UCSD-AML1 (cell line): Measurements from ENCODE around the gene MAN1A2.
"Not testable (repeated sequence)": the region's sequence is repeated elsewhere in the genome, so short reads cannot be mapped to it uniquely, and the experiment has no call there.

Experiments
- DNase-seq: peaks from one replicate; lab custom pipeline; 2025; ENCODE audit not compliant: unreplicated experiment; lab: John Stamatoyannopoulos, UW

MAN1A2 gene

GRCh38 chr1:117396636-117397035 is 29.4 kb downstream of the MAN1A2 start:
- DNase-seq: no peak

DNA sequence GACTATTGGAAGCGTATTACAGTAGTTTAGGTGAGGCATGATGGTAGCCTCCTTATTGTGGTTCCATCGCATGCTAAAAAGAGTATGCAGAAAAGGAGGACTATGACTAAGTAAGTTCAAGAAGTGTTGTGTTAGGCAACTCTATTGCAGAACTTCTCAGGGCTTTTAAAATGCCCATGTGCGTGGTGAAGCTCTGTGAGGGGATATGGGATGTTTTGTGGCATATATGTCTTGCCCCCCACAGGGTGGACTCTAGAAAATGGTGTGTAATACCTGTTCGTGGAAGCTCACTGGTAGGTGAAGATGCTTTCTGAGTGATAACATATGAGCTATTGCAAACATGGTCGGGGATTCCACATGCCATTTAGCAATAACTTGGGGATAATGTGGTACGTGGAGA is 31.7 kb downstream of the MAN1A2 start:
- no peak for DNase-seq

GRCh38 chr1:117401761-117402160 is 34.5 kb downstream of the MAN1A2 start:
- no peak for DNase-seq

- DNase-seq: no peak
These were observed 36.3 kb downstream of the MAN1A2 start for GRCh38 chr1:117403597-117403996.

- no peak for DNase-seq
These were observed 37.8 kb downstream of the MAN1A2 start for GRCh38 chr1:117405042-117405441.

GRCh38 chr1:117412472-117412871 is 45.2 kb downstream of the MAN1A2 start:
- DNase-seq: no peak

GRCh38 chr1:117413412-117413811 is 46.2 kb downstream of the MAN1A2 start:
- DNase-seq: no peak

DNA sequence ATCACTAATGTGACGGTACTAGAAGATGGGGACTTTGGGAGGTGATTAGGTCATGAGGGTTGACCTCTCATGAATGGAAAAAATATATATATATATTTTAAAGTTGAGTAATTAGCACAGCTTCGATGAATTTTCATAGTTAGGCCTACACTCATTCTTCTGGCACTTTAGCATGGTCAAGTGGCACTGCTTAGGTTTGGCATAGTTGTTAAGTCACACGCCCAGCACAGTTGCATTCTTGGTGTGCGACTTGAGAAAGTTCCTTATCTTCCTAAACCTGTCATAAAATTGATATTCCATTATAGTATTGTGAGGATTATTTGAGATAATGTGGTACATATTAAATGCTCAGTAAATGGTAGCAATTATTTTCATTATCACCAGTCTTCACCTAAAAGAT is 47.7 kb downstream of the MAN1A2 start:
- no peak for DNase-seq

DNA sequence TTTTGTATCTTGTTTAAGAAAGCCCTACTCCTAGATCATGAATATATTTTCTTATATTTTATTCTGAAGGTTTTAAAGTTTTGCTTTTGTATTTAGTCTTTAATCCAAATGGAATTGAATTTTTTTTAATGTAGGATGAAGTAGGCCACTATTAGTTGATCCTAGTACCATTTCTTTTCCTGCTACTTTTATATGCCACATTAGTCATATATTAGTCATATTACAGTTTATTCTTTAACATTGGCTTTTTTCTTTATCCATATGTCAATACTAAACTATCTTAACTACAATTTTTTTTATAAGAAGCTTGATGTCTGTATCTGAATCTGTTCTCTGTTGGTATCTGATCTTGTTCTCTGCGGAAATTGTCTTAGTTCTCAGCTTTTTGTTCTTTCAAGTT is 48.8 kb downstream of the MAN1A2 start:
- no peak for DNase-seq

GRCh38 chr1:117416546-117417125 is 49.4 kb downstream of the MAN1A2 start:
- no peak for DNase-seq

DNA sequence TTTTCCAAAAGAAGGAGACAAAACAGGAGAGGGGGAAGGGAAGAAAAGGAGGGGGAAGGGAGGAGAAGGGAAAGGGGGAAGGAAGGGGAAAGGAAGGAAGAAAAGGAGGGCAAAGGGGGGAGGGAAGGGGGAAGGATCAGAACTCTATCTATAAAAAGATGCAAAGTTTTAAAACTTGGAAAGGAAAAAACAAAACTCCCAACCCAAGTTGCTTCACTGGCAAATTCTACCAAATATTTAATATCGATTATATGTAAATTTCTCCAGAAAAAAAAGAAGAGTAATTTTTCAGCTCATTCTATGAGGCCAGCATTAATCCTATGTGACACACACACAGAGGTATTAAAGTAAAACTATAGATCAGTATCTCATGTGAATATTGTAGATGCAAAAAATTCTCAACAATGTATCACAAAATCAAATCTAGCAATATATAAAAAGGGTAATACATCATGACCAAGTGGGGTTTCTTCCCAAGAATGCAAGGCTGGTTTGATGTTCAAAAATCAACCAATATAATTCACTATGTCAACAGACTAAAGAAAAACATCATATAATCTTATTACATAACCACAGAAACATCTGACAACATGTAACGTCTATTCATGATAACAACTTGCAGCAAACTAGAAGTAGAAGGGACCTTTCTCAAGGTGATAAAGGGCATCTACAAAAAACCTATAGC is 57.9 kb downstream of the MAN1A2 start:
- no peak for DNase-seq

GRCh38 chr1:117427297-117427696 is 60.0 kb downstream of the MAN1A2 start:
- no peak for DNase-seq

DNA sequence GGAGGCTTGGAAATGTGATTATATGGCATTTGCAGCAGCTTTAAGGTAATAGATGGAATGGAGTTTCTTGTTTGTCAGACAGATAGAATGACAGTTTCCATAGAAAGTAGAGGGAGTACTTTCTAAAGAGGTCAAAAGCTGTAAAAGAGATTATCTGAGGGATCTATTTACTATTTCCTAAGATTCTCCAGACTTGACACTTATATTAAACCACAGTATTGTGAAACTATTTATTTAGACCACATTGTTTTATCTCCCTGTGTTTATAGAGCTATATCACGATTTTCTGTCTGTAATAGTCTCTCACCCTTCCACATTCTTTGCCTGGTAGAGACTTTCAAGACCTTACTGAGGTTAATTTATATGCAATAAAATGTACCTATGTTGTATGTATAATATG is 66.7 kb downstream of the MAN1A2 start:
- DNase-seq: no peak

DNA sequence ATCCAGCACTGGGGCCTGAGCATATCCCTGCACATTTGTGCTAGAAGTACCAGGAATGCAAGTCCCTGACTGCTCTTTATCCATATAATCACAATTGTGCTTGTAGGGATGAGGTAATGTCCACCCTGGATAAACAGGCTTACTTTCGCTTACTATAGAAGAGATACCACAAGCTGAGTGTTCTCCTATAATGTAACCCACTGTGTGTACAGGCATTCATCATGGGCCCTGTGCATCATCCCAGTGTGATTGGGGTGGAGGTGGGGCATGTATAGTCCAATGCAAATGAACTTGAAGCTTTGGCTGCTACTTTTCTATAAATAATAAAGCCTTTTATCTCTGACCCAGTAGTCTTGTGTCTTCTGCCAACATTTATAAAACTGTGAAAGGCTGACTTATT is 69.3 kb downstream of the MAN1A2 start:
- DNase-seq: no peak

DNA sequence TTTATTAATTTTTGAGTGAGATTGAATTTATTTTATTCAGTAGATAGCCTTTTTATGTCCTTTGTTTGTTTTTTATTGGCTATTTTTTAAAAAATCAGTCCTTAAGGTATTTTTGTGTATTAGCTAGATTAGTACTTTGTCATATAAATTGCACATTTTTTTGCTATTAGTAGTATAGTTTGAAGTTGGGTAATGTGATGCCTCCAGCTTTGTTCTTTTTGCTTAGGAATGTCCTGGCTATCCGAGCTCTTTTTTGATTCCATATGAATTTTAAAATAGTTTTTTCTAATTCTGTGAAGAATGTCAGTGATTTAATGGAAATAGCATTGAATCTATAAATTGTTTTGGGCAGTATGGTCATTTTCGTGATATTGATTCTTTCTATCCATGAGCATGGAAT is 80.4 kb downstream of the MAN1A2 start:
- DNase-seq: no peak

- no peak for DNase-seq
These were observed 85.0 kb downstream of the MAN1A2 start for GRCh38 chr1:117452216-117452615.

GRCh38 chr1:117453958-117454357 is 86.7 kb downstream of the MAN1A2 start:
- no peak for DNase-seq

GRCh38 chr1:117458410-117458809 is 91.2 kb downstream of the MAN1A2 start:
- not testable (repeated sequence) for DNase-seq

DNA sequence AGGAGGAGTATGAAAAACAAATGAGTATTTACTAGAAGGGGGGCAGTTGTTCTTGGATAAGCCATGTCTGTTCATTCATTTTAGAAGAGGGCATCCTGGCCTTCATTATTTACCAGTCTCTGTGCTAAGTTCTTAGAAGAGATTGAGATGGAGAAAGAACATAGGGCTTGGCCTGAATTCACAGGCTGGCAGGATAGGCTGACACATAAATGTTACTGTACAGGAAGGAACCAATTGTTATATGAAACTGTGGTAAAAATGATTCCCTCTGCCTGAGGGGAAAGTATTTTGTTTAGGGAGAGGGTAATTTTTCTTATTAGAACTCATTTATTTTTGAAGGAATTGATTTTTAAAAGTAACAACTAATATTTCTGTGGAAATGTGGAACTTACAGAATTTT is 99.5 kb downstream of the MAN1A2 start:
- DNase-seq: no peak

GRCh38 chr1:117467336-117467735 is 100.1 kb downstream of the MAN1A2 start:
- no peak for DNase-seq

DNA sequence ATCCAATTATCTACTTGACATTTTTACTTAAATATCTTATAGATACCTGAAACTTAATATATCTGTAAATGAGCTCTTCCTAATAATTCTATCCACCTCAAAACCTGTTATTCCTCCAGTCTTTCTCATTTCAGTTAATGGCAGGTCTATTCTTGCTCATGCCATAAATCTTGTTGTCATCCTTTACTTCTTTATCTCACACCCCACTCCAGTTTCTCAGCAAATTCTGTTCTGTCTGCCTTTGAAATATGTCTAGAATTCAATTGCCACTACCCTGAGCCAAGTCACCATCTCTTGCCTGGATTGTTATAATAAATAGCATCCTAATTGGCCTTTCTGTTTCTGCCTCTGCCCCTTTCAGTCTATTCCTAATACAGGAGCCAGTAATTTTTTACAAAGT is 105.8 kb downstream of the MAN1A2 start:
- DNase-seq: no peak

GRCh38 chr1:117475495-117475894 is 108.2 kb downstream of the MAN1A2 start:
- DNase-seq: not testable (repeated sequence)

- no peak for DNase-seq
These were observed 111.8 kb downstream of the MAN1A2 start for GRCh38 chr1:117479086-117479485.
